GM21515 (cell line): ENCODE results near the gene COL25A1.
"Not testable (repeated sequence)": the region's sequence is repeated elsewhere in the genome, so short reads cannot be mapped to it uniquely, and the experiment has no call there.

ENCODE experiments used
- ATAC-seq: cut with Tn5 transposase; IDR thresholded peaks from one replicate; pipeline ENCODE4 v1.9.1; 2021; ENCODE audit not compliant: unreplicated experiment

COL25A1 gene

GRCh38 chr4:109067508-109068235 is 234.8 kb downstream of the COL25A1 start:
- ATAC-seq = no peak

GRCh38 chr4:109065006-109065405 is 237.5 kb downstream of the COL25A1 start:
- ATAC-seq = no peak

GRCh38 chr4:109053257-109053656 is 249.2 kb downstream of the COL25A1 start:
- ATAC-seq = no peak

GRCh38 chr4:109052821-109053220 is 249.6 kb downstream of the COL25A1 start:
- ATAC-seq = no peak

GRCh38 chr4:109051054-109051453 is 251.4 kb downstream of the COL25A1 start:
- no peak for ATAC-seq

GRCh38 chr4:109049926-109050325 is 252.5 kb downstream of the COL25A1 start:
- ATAC-seq = no peak

- no peak for ATAC-seq
Measured at GRCh38 chr4:109046471-109047201, 255.8 kb downstream of the COL25A1 start.

GRCh38 chr4:109044431-109044830 is 258.0 kb downstream of the COL25A1 start:
- ATAC-seq = no peak

GRCh38 chr4:109043286-109043685 is 259.2 kb downstream of the COL25A1 start:
- ATAC-seq = no peak

GRCh38 chr4:109041463-109042360 is 260.7 kb downstream of the COL25A1 start:
- no peak for ATAC-seq

GRCh38 chr4:109040441-109040840 is 262.0 kb downstream of the COL25A1 start:
- no peak for ATAC-seq

GRCh38 chr4:109037026-109037425 is 265.4 kb downstream of the COL25A1 start:
- ATAC-seq = no peak

GRCh38 chr4:109033993-109034392 is 268.5 kb downstream of the COL25A1 start:
- ATAC-seq = no peak

GRCh38 chr4:109032671-109033070 is 269.8 kb downstream of the COL25A1 start:
- ATAC-seq = no peak

- ATAC-seq = no peak
Measured at GRCh38 chr4:109029987-109030386, 272.5 kb downstream of the COL25A1 start.

- ATAC-seq = no peak
Measured at GRCh38 chr4:109027016-109027500, 275.4 kb downstream of the COL25A1 start.

- ATAC-seq = no peak
Measured at GRCh38 chr4:109026588-109026987, 275.9 kb downstream of the COL25A1 start.

GRCh38 chr4:109025471-109026076 is 276.9 kb downstream of the COL25A1 start:
- no peak for ATAC-seq

GRCh38 chr4:109022961-109023360 is 279.5 kb downstream of the COL25A1 start:
- no peak for ATAC-seq

GRCh38 chr4:109021630-109022029 is 280.8 kb downstream of the COL25A1 start:
- ATAC-seq = not testable (repeated sequence)

GRCh38 chr4:109020861-109021260 is 281.6 kb downstream of the COL25A1 start:
- ATAC-seq = no peak
